Raji (cell line): ENCODE results near the gene CFAP100.

ENCODE experiments used
- POLR2A ChIP-seq: IDR thresholded peaks from 2 replicates; pipeline ENCODE4 v1.6.1; 2011; ENCODE audit warnings: low read depth, low read length, control low read depth; ENCODE audit not compliant: insufficient read depth

The CFAP100 gene

GRCh38 chr3:126365351-126366277 is 29.1 kb upstream of the CFAP100 start:
- TF ChIP-seq POLR2A = no peak

GRCh38 chr3:126367316-126367805 is 27.3 kb upstream of the CFAP100 start:
- TF ChIP-seq POLR2A = no peak

DNA sequence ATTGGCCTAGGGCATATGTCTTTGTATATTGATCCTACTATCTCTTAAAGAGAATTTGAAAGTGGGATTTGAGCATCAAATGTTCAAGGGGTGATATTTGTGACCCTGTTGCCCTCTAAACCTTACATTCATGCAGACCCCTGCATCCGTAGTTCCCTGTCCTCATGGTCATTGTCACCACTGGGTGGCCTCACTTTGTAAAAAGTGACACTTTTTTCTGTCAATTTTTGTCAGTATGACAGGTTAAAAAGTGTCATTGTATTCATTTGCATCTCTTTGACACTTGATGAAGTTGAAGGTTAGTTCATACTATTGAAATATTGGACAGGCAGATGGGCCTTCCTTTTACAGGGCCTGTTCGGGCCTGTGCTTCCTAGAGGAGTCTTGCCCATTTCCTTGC is 25.2 kb upstream of the CFAP100 start:
- TF ChIP-seq POLR2A = no peak

DNA sequence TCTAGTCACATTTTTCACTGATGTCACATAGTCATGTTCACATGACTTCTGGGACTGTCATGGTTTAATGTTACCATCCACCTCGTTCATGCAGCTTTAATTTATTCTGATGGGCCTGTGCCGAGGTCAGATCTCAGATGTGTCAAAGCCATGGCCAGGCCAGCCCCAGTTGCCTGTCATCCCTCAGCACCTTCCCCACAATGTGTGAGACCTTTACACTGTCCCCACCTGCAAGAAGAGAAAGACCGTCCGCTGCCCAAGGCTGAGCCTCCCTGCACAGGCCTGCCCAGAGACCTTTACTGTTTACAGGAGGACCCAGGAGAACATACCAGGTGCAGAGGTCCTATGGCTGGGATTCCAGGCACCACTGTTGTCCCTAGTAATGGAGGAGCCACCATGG is 24.7 kb upstream of the CFAP100 start:
- TF ChIP-seq POLR2A = no peak

DNA sequence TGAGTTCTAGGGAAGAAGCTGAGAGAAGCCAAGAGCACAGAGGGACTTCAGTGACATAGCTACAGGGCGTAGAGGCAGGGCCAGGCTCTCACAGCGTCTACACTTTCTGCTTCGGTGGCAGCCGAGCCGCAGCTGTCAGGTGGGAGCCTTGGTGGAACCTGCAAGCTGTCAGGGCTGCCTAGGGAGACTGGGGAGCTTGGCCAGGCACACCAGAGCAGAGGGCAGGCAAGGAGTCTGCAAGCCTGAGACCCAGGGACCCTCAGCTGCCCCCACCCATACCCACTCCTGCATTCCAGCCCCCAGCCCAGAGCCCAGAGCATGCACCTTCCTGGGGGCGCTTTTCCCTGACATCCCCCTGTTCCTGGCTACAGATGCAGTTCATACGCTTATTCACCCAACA is 24.1 kb upstream of the CFAP100 start:
- TF ChIP-seq POLR2A = no peak

DNA sequence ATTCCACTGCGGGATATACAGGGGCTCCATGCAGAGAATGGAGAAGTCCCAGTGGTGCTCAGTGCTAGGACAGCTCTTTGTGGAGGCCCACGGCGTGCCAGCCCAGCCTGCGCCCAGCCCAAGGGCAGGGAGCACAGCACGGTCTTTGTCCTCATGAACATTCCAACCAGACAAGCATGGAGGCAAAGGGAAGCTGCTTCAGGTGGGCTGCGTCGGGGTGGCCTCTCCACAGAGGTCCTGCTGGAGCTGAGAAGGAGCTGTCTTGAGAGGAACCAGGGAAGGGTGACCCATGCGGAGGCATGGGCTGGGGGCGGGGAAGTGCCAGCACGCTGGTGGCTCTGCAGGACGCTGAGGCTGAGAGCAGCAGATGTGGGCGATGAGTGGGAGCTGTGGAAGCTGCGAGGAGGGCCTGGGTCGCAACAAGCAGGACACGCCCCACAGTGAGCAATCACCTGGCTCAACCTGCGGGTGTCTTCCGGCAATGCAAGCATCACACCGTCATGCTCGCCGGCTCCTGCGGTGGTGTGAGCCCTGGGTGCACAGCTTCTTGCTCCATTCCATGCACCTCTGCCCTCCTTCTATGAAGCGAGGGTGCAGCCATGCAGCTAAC is 23.5 kb upstream of the CFAP100 start:
- no peak for TF ChIP-seq POLR2A

- TF ChIP-seq POLR2A = no peak
Measured at GRCh38 chr3:126372413-126373145, 22.1 kb upstream of the CFAP100 start.

DNA sequence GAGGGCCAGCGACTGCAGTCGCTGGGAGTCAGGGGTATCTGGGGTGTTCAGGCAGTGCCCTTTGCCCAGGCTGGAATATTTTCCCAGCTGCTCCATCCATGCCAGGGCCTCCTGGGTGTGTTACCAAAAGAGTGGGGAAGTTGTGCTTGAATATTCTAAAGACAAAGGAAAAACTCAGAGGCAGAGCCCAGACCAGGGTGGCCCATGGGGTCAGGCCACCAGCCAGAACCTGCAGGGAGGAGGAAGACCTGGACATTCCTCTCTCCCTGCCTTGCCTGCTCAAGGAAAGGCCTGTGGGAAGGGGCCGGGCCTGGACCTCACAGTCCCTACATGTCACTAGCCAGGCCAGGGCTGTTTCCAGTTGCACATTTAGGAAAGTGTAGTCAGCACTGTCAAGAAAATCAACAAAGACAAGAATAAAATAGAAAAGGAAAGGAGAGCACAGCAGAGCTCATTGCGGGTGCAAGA is 21.5 kb upstream of the CFAP100 start:
- TF ChIP-seq POLR2A = no peak

GRCh38 chr3:126373682-126374601 is 20.8 kb upstream of the CFAP100 start:
- TF ChIP-seq POLR2A = no peak

DNA sequence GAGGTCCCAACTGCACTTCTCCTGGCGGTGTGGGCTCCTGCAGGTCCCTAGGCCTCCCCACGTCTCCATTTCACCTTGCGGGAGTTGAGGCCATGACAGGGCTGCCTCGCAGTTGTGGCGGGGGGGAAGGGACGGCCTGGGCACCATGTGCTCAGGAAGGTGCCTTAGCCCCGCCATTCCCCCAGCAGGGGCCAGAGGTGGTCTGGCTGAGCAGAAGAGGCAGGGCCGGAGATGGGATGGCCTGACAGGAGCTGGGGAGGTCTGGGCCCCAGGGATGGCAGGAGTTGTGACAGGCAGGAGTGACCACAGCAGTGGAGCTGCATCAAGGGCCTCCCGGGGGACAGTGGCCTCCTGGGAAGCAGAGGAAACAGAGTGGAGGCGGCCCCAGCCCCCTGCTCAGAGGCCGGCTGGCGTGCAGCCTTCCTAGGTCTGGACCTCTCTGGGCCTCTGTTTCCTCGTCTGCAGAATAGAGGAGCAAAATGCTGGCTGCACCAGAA is 18.8 kb upstream of the CFAP100 start:
- no peak for TF ChIP-seq POLR2A

GRCh38 chr3:126376444-126376843 is 18.3 kb upstream of the CFAP100 start:
- TF ChIP-seq POLR2A = no peak

DNA sequence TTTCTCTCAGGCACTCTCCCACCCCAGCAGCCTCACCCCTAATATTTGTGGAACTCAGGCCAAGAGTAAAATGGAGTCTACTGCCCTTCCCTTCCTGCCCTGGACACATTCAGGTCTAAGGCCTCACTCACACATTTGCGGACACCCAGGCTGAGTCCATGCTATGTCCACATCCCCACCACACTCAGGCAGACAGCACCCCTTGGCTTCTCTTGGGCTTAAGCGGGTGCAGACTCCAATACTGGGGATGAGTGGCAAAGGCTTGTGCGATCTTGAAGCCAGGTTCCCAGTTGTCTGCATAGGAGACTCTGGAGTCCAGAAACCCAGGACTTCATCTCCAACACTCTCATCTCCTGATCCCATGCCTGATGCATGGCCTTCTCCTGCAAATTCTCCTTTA is 17.5 kb upstream of the CFAP100 start:
- no peak for TF ChIP-seq POLR2A

DNA sequence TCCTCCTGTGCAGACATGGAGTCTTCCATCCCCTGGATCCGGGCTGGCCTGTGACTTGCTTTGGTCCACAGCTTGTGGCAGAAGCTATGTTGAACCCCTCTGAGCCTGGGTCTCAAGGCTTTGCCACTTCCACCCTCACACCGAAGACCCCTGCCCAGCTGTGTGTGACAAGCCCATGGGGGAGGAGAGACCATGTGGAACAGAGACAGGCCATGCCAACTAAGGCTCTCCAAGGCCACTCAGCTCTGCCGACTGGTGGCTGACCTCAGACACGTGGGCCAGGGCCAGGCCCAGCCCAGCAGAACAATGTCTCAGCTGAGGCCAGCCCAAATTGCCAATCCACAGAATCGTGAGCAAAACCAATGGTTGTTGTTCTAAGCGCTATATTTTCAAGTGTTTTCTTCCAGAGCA is 16.4 kb upstream of the CFAP100 start:
- TF ChIP-seq POLR2A = no peak
